UCSD-AML1 (cell line): ENCODE measurements around the gene SLC18A3.

Source experiments
- DNase-seq: peaks from one replicate; lab custom pipeline; 2025; ENCODE audit not compliant: unreplicated experiment; lab: John Stamatoyannopoulos, UW

Gene SLC18A3

DNA sequence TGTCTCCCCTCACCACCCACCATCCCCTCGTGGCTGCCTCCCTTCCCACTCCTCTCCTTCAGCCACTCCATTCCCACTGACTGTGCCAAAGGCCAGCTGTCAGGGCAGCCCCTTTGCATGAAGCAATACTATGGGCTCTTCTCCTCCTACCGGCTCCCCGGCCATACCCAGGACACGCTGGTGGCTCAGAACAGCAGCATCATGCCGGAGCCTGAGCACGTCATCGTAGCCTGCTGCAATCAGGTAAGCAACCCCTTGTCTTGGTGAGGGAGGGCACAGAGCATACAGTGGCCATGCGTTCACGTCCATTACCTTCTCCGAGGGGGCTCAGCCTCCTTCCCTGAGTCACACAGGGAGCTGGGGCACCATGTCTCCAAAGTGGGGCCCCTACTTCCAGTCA, 15.3 kb downstream of the SLC18A3 start:
- DNase-seq: no peak

DNA sequence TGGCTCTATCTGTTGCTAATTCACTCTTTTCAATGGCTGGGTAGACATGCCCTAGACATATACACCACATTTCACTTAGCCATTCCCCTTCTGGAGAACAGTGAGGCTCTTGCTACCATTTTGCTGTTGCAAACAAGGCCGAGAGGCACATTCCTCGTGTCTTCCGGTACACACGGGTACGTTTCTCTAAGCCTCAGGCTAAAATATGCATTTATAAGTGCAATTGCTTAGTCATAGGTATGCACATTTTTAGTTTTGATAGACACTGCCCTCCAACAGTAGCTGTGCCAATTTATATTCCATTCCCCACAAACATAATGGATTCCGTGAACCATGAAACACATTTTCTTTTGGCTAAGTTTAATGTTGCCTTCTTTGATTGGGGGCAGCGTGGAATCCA, 16.9 kb downstream of the SLC18A3 start:
- DNase-seq: no peak

DNA sequence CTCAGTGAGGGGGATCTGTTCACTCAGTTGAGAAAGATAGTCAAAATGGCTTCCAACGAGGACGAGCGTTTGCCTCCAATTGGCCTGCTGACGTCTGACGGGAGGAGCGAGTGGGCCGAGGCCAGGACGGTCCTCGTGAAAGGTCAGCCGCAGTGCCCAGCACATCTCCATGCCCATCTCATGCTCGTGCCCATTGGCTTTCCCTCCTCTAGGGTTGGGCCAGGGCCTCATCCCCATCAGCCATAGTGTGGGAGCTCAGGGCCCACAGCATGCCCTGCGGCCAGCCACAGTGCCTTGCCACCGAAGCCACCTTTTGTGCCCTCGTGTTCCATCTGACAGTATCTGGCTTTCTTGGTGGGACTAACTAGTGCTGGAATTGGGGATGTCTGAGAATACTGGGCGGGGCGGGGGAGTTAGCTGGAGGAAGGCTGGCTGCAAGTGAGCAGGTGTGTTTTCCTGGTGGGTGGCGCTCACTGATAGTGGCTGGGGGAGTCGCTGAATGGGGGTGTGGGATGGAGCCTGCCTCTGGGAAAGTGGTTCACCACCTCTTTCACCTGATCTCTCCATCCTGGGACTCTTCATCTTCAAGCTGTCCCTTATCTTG, 17.6 kb downstream of the SLC18A3 start:
- no peak for DNase-seq

DNA sequence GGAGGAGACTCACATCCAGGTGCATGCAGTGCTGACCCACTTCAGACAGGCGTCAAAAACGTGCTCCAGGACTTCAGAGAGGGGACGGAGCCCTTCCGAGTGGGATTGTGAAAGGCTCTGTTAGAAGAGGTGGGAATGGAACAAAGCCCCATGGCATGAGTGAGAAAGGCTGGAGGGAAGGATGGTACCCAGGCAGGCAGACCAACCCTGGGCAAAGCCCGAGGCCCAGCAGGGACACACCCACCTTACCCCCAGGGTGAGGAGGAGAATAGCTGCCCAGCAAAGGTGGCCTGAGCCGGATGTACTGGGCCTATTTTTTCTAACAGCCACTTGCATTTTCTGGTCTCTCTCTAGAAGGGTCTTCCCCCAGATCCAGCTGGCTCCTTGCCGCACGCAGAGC, 18.5 kb downstream of the SLC18A3 start:
- no peak for DNase-seq

DNA sequence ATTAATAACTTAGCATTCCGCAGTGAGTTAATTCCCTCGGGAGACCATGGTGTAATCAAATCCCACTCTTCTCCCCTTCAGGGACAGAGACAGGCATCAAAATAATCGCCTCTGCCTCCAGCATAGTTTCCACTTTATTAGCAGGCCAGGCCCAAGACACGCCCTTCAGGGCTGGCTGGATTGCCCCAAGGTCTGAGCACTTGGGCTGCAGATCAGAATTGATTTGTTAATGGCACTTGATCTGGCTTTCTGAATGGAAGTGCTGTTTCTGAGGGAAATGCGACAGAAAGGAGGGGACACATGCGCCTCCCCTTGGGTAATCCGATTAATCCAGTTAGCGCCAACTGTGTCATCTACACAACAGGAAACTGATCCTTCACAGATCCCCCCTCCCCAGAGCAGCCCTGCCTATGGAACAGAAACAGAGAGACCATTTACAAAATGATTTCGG, 19.3 kb downstream of the SLC18A3 start:
- DNase-seq: no peak

DNA sequence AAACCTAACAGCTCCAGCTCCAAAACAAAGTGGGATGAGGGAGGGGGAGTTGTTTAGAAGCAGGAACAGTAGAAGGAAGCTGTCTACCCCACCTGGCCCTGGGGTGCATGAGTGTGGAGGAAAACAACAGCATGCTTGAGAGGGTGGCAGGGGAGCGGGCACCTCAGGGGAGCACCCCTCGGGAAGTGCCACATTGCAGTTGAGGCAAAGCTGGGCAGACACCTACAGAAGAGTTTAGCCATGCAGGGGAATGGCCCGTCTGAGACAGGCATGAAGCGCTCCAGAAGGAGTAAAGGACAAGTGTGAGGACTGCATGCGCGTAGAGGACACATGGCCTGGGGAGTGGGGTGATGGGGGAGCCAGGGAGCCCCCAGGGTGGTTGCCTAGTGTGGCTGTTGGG, 21.9 kb downstream of the SLC18A3 start:
- no peak for DNase-seq

DNA sequence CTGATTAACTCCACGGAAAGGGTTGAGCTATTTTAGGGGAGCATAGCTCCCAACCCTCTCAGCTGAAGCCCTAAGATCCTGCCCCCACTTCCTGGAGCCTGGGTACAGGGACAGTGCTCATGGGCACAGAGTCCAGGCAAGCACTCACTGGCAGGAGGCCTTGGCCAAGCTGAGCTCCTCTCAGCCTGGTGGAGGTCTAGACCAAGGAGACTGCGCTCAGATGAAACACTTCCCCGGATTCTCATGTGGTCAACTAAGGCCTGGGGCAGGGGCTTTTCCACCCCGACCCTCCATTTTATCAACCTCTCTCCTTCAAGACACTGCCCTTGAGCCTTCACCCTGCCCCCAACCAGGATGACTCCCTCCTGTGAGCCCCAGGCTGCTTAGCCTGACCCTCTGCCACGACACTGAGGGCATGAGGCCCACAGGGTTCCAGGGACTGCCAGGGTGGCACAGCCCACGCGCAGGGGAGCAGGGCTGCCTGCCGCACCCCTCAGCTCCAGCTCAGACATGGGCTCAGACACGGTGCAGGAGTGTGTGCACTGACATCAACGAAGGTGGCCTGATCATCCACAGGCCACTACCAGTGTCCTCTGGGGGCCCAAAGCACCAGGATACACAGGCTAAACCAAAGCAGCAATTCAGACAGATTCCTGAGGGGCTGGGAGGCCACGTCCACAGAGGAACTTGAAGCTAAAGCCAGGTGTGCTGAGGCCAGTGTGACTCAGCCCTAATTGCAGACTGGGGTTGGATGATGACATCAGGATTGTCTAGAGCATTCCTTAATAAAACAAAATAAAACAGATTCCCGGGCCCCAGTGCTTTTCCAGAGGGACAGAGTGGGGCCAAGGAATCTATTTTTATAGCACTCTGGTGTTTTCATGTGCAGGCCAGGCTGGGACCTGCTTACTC, 22.6 kb downstream of the SLC18A3 start:
- no peak for DNase-seq

DNA sequence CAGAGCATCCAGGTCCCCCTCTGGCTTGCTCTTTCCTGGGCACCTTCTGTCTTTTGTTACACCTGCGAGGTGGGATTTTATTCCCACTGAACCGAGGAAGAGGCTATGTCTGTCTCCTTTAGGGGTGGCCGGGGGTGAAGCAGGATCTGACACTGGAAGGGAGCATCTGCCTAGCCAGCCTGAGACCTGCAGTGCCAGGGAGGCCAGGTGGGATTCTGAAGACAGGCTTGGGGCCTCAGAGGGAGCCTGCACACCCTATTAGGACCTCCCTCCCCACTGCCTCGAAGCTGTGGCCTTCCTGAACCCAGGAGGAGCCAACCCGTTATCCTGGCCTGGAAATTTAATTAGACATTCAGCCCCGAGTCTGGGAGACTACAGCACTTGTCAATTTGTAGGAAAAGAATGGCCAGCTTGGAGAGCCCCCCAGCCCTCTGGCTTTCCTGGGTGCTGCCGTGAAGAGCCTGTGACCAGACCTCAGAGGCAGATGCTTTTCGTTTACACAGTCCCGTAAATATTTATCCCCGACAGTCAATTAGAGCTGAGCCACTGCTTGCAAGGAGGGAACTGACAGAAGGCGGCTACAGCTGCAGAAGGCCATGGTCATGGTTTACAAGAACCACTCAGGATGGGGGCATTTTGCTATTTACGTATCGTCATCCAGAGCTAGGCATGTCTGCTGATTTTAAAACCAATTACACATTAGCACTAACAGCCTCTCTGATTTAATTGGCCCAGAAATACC, 23.4 kb downstream of the SLC18A3 start:
- DNase-seq: no peak

DNA sequence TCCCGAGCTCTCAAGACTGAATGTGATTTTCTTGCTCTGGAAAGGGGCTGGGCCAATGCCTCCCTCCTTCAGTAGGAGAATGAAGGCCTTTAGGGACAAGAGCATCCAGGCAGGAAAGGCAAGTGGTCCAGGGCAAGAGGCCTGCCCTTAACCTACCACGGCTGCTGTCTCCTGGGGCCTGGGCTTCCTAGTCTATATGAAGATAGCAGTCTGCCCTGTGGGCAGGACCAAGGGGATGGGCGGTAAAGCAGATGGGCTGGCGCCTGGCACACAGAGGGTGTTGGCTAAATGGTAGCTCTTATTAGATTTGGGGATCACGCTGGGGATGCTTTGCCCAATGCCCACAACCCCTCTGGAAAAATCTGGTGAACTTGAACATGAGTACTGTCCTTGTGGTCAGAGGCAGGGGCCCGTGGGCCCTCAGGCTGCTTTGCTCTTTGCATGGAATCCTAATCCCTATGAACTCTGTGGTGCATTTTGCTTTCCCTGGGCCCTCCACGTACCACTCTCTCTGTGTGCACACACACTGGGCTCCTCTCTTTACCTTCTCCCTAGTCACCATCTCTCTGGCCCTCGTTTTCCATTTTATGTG, 24.1 kb downstream of the SLC18A3 start:
- no peak for DNase-seq

DNA sequence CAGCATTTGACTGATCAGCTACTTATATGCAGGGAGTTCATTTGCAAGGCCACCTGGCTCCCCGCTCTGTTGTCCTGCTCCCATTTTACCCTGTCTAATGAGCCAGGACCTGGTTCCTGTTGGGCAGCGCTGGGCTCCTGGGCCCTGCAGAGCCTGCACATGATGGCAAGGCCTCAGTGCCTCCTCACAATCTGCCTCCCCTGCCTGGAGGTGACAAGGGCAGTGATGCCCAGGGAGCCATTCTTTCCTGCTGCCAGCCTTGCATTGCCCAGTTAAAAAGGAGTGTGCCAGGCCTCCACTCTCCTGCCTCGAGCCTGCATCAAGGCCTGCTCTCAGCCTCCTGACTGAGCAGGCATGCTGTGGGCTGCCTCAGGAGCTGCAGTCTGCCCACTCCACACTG, 32.2 kb downstream of the SLC18A3 start:
- DNase-seq: no peak

DNA sequence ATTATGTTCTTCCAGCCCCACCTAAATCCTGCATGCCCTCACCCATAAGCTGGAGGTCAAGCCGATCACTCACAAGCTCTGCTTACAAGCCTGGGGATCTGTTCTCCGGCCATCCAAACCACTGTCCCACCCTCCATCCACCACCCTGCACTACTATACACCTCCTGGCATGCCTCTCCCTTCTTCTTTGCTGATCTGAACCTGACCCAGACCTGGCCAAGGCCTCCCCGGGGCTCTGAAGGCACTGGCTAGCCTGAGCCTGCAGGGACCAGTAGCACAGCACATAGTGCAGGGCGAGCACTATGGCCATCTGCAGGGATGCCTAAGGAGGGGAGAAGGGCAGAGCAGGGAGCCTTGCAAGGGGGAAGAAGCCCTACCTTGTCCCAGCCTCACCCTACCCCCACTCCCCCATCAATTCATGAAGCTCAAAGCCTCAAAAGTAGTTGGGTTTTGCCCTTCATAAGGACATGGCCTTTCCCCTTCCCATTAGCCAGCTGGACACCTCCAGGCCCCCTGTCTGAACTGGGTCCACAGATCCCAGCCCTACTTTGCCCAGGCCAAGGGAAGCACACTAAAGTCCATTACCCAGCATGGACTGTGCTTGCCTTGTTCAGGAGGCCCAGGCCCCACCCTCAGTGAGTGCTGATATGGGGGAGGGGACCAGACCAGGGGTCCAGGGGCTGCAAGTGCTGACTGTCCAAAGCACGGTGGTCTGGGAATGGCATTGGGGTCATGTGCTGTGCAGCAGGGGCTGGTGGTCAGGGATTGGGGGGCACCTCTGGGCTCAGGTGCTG, 33.3 kb downstream of the SLC18A3 start:
- no peak for DNase-seq

DNA sequence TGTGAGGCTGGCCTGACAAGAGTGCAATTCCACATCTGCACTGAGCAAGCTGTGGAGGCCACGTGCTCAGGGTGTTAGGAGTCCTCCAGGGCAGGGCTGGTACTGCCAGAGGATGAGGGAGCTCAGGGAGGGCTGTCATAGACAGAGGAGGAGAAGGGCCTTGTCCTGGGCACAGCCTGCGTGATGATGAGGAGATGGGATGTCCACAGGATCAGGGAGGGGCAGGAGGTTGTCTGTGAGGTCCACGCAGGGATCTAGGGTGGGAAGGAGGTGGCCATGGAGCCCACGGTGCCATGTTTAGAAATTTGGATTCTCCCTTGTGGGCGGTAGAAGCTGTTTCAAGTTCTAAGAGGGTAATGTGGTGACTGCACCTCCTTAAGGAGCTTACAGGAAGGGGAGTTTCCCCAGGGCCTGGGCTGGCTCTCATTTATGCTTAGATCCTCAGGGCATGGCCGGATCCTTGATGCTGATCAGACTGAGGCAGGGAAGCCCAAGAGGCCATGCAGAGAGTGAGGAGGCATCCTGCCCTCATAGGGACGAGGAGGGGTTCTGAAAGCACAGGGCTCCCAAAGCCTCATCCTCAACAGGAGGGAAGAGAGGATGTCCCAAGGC, 34.0 kb downstream of the SLC18A3 start:
- no peak for DNase-seq

DNA sequence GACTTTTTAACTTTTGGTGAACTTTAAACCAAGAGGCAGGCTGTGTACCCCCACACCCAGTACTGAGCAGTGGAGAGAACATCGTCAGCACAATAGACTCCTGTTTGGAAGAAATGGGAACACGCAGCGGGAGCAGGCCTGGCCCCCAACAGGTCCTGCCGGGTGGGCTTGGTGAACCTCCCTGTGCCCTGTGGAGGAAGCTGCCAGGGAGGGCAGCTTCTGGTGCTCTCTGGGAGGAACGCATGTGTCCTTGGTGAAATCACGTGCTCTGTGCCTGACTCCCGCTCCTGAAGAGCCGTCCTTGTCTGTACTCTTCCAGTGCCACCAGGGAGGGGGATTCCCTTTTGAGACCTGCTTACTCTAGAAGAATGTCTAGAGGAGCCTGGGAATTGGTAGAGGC, 35.3 kb downstream of the SLC18A3 start:
- DNase-seq: no peak

DNA sequence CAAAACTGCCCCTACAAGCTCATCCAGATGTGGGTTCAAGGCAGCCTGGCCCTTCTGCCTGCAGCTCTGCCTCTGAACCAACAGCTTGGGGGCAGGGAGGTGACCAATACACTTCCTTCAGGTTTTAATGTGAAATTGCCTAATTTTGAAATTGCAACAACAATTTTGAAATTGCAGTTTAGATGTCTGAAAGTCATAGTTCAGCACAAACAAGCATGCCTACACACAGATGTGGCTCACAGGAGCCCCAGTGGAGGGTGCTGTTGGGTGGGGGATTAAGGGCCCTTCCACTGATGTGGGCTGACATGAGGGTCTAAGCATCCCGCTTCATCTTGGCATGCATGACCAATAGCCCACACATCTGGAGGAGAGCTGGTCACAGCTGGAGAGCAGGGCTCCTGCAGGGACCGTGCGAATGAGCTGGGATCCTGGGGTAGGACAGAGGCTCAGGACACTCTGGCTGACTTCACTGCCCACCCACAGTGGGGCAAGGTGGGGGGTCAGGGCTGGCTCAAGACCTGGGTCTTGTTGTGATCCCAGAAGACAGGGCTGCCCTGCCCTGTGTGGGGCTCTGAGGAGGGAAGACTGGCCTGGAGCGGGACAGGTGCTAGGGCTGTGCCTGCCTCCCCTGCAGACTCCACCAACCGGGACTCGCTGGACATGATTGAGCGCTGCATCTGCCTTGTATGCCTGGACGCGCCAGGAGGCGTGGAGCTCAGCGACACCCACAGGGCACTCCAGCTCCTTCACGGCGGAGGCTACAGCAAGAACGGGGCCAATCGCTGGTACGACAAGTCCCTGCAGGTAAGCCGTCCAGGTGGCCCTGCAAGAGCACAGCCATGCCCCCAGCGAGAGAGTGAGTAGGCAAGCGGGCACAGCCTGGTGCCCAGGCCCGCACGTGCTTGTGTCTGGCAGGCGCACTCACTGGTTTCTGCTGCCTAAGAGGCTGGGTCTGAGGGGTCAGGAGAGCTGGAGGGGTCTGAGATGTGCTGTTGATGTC, 36.1 kb downstream of the SLC18A3 start:
- DNase-seq: no peak

DNA sequence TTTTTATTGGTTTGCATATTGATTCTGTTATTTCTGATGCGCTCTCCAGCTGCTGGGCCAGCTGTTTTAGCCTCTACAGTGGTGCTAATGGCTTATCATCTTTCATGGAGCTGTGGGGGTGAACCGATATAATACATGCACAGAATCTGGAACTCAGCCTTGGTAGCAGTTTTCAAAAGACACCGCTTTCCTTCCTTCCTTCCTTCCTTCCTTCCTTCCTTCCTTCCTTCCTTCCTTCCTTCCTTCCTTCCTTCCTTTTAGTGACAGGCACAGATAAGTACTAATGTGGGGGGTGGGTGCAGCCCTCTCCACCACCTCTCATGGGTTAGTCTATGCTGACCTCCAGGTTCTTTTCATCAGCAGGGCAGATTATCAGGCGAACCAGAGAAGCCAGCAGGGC, 37.4 kb downstream of the SLC18A3 start:
- DNase-seq: no peak

DNA sequence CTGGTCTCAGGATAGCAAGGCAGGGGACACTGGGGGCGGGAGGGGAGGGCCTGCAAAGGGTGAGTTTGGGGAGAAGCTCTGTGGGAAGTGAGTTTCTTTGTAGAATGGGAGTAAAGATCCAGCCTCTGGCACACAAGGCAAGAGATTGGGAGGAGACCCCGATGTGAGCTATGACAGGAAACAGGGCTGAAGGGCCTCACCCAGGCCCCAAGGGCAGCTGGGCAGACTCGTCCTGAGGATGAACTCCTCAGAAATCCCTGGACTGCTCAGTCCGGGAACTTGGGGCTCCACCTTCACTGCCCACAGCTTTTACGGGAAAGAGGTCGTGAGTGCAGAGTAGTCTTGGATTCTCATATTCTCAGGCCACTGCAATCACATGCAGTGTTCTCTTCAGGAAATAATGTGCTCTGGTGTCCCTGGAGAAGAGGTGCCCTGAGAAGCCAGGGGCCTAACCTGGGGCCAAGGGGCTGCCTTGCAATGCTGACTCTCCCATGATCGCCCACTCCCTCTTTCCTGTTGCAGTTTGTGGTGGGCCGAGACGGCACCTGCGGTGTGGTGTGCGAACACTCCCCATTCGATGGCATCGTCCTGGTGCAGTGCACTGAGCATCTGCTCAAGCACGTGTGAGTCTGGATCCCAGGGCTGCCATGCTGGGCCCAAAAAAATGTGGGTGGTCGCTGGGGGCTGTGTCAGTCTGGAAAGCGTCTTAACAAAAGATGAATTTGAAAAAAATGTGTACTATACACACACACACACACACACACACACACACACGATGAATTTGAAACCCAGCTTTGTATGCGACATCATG, 38.1 kb downstream of the SLC18A3 start:
- no peak for DNase-seq

DNA sequence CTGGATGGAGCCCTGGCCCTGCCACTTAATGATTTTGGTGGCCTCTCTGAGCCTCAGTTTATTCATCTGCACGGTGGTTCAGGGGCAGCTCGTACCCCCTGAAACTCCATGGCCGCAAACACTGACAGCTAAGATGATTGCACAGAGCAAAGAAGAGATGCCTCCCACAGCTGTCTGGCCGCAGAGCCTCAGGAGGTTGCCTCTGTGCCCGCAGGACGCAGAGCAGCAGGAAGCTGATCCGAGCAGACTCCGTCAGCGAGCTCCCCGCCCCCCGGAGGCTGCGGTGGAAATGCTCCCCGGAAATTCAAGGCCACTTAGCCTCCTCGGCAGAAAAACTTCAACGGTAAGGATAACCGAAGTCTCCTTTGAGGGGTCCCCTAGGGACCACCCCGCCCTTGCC, 39.2 kb downstream of the SLC18A3 start:
- peak; percentile 54 for DNase-seq
